BLaER1 (cell line): ENCODE data around the gene MSI2.

Source experiments
- H3K27ac ChIP-seq: shearing (Covaris generic); formaldehyde crosslinking; 2 replicates; pipeline ENCODE4 v1.8.1; 2022
- H3K27me3 ChIP-seq: shearing (Covaris generic); formaldehyde crosslinking; 2 replicates; pipeline ENCODE4 v1.8.1; 2022
- H3K36me3 ChIP-seq: shearing (Covaris generic); formaldehyde crosslinking; 2 replicates; pipeline ENCODE4 v1.8.1; 2022
- H3K4me1 ChIP-seq: shearing (Covaris generic); formaldehyde crosslinking; 2 replicates; pipeline ENCODE4 v1.8.1; 2022
- H3K4me2 ChIP-seq: shearing (Covaris generic); formaldehyde crosslinking; 2 replicates; pipeline ENCODE4 v1.8.1; 2022
- H3K4me3 ChIP-seq: shearing (Covaris generic); formaldehyde crosslinking; 2 replicates; pipeline ENCODE4 v1.8.1; 2022
- H3K9ac ChIP-seq: shearing (Covaris generic); formaldehyde crosslinking; 2 replicates; pipeline ENCODE4 v1.8.1; 2022
- H3K9me3 ChIP-seq: shearing (Covaris generic); formaldehyde crosslinking; 2 replicates; pipeline ENCODE4 v1.8.1; 2022
- H4K20me1 ChIP-seq: shearing (Covaris generic); formaldehyde crosslinking; 2 replicates; pipeline ENCODE4 v1.8.1; 2022
- Cebpa-rat ChIP-seq: shearing (Covaris generic); IDR thresholded peaks from 2 replicates; pipeline ENCODE4 v1.8.1; 2022

MSI2 gene

GRCh38 chr17:57269052-57269451 is 12.7 kb downstream of the MSI2 start:
- Histone ChIP-seq H3K36me3 (peaks cover 100% of the 10 kb centered on the region), H3K4me1 (peaks cover 70% of the 10 kb centered on the region), H3K9ac (no peak overlapping the region), H3K27me3 (no peaks in the 10 kb centered on the region), H3K27ac (no peak overlapping the region), H3K4me2 (peak overlapping the region; percentile 20; the same call in 1 of the 2 replicates), H3K9me3 (no peaks in the 10 kb centered on the region), H3K4me3 (no peak overlapping the region), H4K20me1 (peaks cover 100% of the 10 kb centered on the region)
- TF ChIP-seq Cebpa-rat, result no peak

GRCh38 chr17:57269598-57270255 is 13.4 kb downstream of the MSI2 start:
- Histone ChIP-seq H3K4me1 (peaks cover 63% of the 10 kb centered on the region), H3K36me3 (peaks cover 100% of the 10 kb centered on the region)

GRCh38 chr17:57270801-57271245 is 14.5 kb downstream of the MSI2 start:
- H3K4me2 ChIP-seq, result no peak overlapping the region
- peaks cover 55% of the 10 kb centered on the region for H3K4me1 ChIP-seq
- H3K36me3 ChIP-seq, result peaks cover 100% of the 10 kb centered on the region
- 0 out of 2 replicates have a peak overlapping the region, but pooled peaks have one; percentile 6 for H3K27ac ChIP-seq
- no peaks in the 10 kb centered on the region for H3K27me3 ChIP-seq
- H3K4me3 ChIP-seq, result no peak overlapping the region
- no peak overlapping the region for H3K9ac ChIP-seq
- no peaks in the 10 kb centered on the region for H3K9me3 ChIP-seq
- TF ChIP-seq Cebpa-rat, result no peak
- H4K20me1 ChIP-seq, result peaks cover 100% of the 10 kb centered on the region

More at GRCh38 chr17:57269598-57270255, 13.4 kb downstream of the MSI2 start:
- Histone ChIP-seq H3K9me3 (no peaks in the 10 kb centered on the region), H3K4me3 (no peak overlapping the region), H3K27me3 (no peaks in the 10 kb centered on the region), H3K9ac (no peak overlapping the region), H3K4me2 (peak overlapping the region; percentile 8; the same call in 1 of the 2 replicates), H4K20me1 (peaks cover 100% of the 10 kb centered on the region), H3K27ac (no peak overlapping the region)
- TF ChIP-seq Cebpa-rat, result no peak

GRCh38 chr17:57271821-57272220 is 15.5 kb downstream of the MSI2 start:
- TF ChIP-seq Cebpa-rat, result no peak
- Histone ChIP-seq H3K9ac (no peak overlapping the region), H3K4me3 (no peak overlapping the region), H4K20me1 (peaks cover 100% of the 10 kb centered on the region), H3K27me3 (no peaks in the 10 kb centered on the region), H3K9me3 (no peaks in the 10 kb centered on the region), H3K27ac (no peak overlapping the region), H3K4me2 (no peak overlapping the region), H3K36me3 (peaks cover 100% of the 10 kb centered on the region), H3K4me1 (peaks cover 59% of the 10 kb centered on the region)

GRCh38 chr17:57273490-57273889 is 17.2 kb downstream of the MSI2 start:
- H3K36me3 ChIP-seq, result peaks cover 100% of the 10 kb centered on the region
- H3K4me3 ChIP-seq, result no peak overlapping the region
- no peak overlapping the region for H3K9ac ChIP-seq
- H4K20me1 ChIP-seq, result peaks cover 100% of the 10 kb centered on the region
- TF ChIP-seq Cebpa-rat, result no peak
- H3K4me1 ChIP-seq, result peaks cover 64% of the 10 kb centered on the region
- H3K27me3 ChIP-seq, result no peaks in the 10 kb centered on the region
- no peak overlapping the region for H3K4me2 ChIP-seq
- H3K9me3 ChIP-seq, result no peaks in the 10 kb centered on the region
- no peak overlapping the region for H3K27ac ChIP-seq

GRCh38 chr17:57274162-57274561 is 17.8 kb downstream of the MSI2 start:
- peaks cover 100% of the 10 kb centered on the region for H4K20me1 ChIP-seq
- H3K27ac ChIP-seq, result no peak overlapping the region
- no peak overlapping the region for H3K4me3 ChIP-seq
- no peaks in the 10 kb centered on the region for H3K27me3 ChIP-seq
- H3K4me1 ChIP-seq, result peaks cover 65% of the 10 kb centered on the region
- peaks cover 100% of the 10 kb centered on the region for H3K36me3 ChIP-seq
- H3K9ac ChIP-seq, result no peak overlapping the region
- no peaks in the 10 kb centered on the region for H3K9me3 ChIP-seq
- no peak overlapping the region for H3K4me2 ChIP-seq
- no peak for TF ChIP-seq Cebpa-rat

GRCh38 chr17:57275071-57275764 is 18.9 kb downstream of the MSI2 start:
- Histone ChIP-seq H3K27ac (no peak overlapping the region), H3K9me3 (no peaks in the 10 kb centered on the region), H3K27me3 (no peaks in the 10 kb centered on the region), H4K20me1 (peaks cover 100% of the 10 kb centered on the region), H3K4me3 (no peak overlapping the region), H3K9ac (no peak overlapping the region), H3K36me3 (peaks cover 100% of the 10 kb centered on the region), H3K4me2 (no peak overlapping the region), H3K4me1 (peaks cover 65% of the 10 kb centered on the region)
- no peak for TF ChIP-seq Cebpa-rat

- H3K4me1 ChIP-seq, result peaks cover 66% of the 10 kb centered on the region
- peaks cover 100% of the 10 kb centered on the region for H4K20me1 ChIP-seq
These were observed 20.3 kb downstream of the MSI2 start for GRCh38 chr17:57276621-57277020.

GRCh38 chr17:57277923-57278604 is 21.7 kb downstream of the MSI2 start:
- Histone ChIP-seq H3K36me3 (peaks cover 99% of the 10 kb centered on the region), H3K4me3 (no peak overlapping the region), H3K27ac (no peak overlapping the region), H3K4me2 (no peak overlapping the region), H3K9ac (no peak overlapping the region), H3K9me3 (no peaks in the 10 kb centered on the region), H3K4me1 (peaks cover 72% of the 10 kb centered on the region), H4K20me1 (peaks cover 100% of the 10 kb centered on the region), H3K27me3 (no peaks in the 10 kb centered on the region)
- TF ChIP-seq Cebpa-rat, result no peak

More at GRCh38 chr17:57276621-57277020, 20.3 kb downstream of the MSI2 start:
- Histone ChIP-seq H3K27me3 (no peaks in the 10 kb centered on the region), H3K4me3 (no peak overlapping the region), H3K9ac (no peak overlapping the region), H3K4me2 (no peak overlapping the region), H3K27ac (no peak overlapping the region), H3K9me3 (no peaks in the 10 kb centered on the region), H3K36me3 (peaks cover 100% of the 10 kb centered on the region)
- no peak for TF ChIP-seq Cebpa-rat
